GM19467 (cell line): ENCODE measurements around the gene MRPS11.
"Not testable (repeated sequence)": the region's sequence is repeated elsewhere in the genome, so short reads cannot be mapped to it uniquely, and the experiment has no call there.

Experiments used
- ATAC-seq: cut with Tn5 transposase; IDR thresholded peaks from one replicate; pipeline ENCODE4 v1.9.1; 2021; ENCODE audit warnings: mild to moderate bottlenecking, moderate library complexity; ENCODE audit not compliant: unreplicated experiment

Gene MRPS11

DNA sequence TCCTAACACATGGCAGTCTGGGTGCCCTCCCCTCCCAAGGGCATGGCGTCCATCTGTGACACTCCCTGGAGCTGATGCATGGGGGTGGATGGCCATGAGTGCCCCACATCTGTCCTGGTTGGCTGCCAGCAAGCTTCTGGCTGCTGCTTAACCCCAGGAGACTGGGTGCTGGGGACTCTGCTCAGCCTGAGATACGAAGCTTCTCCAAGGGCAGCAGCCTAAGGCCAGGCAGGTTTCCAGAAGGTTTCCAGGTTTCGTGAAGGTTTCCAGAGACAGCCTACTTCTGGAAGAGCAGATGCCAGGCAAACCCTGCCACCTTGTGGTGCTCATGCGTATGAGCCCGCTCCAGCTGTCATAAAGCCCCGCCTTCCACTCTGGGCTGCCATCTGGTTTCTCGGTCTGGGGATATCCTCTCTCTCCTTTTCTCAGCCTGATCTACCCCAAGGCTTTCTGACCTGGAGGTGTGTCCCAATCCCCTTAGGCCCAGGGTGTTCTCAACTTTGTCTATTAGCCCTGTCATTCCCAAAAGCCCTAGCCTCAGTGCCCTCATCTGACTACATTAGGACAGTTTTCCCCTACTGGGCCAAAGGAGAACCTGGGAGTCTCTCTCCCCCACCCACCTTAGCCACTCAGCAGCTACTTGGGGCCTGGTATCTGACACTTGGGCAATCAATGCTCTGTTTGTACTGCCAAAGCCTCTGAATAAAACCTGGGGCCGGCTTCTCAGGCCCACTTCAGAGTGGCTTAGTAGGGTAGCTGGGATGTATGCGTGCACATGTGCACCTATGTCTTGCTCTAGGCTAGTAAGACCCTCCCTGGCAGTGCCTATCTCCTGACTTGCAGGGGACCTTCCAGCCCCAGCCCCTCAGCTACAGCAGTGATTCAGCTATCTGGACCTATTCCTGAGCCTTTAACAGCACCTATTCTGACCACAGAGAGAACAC, 12.4 kb upstream of the MRPS11 start:
- ATAC-seq = peak; percentile 92

DNA sequence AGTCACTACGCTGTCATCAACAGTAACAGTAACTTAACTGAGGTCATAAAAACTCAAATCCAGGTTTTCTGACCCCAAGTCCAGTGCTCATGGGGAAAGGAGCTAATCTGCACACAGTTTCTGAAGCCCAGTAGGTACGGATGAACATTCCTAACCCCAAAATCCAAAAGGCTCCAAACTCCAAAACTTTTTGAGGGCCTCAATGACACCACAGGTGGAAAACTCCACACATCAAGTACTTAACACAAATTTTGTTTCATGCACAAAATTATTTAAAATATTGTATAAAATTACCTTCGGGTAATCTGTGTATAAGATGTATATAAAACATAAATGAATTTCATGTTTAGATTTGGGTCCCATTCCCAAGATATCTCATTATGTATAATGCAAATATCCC, 10.8 kb upstream of the MRPS11 start:
- no peak for ATAC-seq

DNA sequence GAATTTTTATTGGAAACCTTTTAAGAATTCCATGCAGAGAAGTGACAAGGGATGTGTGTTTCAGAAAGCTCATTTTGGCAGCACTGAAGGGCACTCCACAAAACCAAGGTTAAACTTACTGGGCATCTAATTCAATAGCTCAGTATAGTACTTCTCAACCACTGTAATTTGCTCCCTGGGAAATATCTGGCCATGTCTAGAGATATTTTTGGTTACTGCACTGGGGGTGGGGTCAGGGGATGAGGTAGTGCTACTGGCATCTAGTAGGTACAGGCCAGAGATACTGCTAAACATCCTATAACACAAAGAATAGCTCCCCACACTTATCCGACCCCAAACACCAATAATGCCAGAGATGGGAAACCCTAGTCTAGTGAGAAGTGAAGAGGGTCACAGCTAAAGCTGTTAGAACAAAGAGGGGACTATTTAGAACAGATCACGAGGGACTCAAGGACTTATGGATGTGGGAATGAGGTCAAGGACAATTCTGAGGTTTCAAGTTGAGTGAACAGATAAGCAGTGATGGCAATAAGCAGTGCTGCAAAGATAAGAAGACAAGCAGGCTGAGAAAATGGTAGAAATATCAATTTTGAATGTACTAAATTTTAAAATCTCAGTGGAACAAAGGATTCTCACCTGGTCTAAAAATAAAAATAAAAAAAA, 3.5 kb upstream of the MRPS11 start:
- ATAC-seq = no peak

DNA sequence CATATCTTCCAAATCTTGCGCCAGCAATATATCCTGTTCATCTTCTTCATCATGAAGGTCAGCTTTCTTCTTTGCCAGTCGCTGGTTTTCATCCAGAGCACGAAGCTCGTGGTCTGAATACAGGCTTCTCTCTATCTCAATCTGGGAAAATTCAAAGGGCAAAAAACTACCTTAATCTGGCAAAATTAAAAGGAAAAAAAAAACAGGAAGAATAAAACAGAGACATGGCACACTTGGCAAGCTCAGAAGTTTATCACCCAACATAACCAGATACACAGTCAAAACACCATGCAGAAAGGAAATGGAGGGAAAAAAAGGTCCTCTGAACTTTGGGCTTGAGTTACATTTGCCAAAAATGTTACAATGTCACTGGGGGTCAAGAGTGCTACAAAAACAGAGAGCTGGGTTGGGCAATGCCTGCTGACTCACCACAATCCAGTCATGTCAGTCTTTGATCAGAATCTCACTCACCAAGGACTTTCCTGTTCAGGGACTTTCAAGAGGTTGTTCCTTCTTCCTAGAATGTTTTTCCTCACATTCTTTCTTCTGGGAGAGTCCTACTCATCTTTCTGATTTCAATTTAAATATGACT, 1.8 kb upstream of the MRPS11 start:
- no peak for ATAC-seq

DNA sequence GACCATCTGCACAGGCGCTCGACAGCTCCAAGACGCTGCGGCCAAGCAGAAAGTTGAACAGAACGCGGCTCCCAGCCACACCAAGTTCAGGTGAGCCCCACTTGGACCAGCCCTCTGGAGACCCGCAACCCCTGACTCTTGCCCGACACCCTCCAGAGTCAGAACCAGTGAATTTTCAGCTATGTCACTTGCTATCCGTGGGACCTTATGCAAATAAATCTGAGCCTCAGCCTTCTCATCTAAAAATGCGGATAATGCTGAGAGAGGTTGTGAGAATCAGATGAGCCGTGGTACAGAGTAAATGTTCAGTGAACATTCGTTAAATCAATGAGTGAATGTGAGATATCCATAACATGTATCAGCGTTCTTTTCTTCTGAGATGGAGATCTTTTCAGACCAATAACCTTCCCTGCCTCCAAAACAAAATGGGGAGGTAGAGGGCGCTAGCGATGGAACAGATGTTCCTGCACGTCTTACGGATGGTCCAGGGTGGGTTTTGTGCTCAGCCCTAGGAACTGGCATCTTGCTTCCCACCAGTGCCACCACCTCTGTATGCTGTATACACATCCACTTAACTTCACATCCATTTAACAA, 524 bp downstream of the MRPS11 start:
- no peak for ATAC-seq

DNA sequence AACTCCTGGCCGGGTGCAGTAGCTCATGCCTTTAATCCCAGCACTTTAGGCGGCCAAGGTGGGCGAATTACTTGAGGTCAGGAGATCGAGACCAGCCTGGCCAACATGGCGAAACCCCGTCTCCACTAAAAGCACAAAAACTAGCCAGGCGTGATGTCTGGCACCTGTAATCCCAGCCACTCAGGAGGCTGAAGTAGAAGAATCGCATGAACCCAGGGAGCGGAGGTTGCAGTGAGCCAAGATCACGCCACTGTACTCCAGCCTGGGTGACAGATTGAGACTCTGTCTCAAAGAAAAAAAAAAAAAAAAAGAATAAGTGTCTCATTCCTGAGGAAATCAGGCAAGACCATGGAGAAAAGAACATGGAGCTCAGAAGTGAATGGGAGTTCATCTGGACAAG, 1.2 kb downstream of the MRPS11 start:
- not testable (repeated sequence) for ATAC-seq

DNA sequence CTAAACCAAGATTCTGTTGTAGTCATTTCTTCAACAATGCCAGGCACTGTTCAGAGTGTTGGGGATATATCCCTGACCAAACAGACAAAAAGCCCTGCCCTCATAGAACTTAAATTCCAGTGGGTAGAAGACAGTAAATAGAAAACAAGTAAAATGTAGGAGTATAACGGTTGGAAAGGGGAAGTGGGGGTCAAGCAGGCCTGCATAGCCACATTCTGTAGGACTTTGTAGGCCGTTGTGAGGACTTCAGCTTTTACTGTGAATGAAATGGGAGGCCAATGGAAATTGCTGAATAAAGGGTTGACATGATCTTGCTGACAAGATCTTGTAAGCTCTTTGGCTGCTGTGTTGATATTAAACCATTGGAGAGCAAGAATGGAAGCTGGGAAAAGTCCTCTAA, 1.8 kb downstream of the MRPS11 start:
- no peak for ATAC-seq

GRCh38 chr15:88470625-88471372, 3.3 kb downstream of the MRPS11 start:
- no peak for ATAC-seq

- ATAC-seq = no peak
These were observed 4.7 kb downstream of the MRPS11 start for GRCh38 chr15:88472225-88472624.

- not testable (repeated sequence) for ATAC-seq
These were observed 6.3 kb downstream of the MRPS11 start for GRCh38 chr15:88473661-88474293.

- ATAC-seq = no peak
These were observed 9.1 kb downstream of the MRPS11 start for GRCh38 chr15:88476635-88477060.

- ATAC-seq = no peak
These were observed 9.6 kb downstream of the MRPS11 start for GRCh38 chr15:88477126-88477525.

GRCh38 chr15:88477904-88478303, 10.4 kb downstream of the MRPS11 start:
- no peak for ATAC-seq

- no peak for ATAC-seq
These were observed 11.7 kb downstream of the MRPS11 start for GRCh38 chr15:88479169-88479568.

DNA sequence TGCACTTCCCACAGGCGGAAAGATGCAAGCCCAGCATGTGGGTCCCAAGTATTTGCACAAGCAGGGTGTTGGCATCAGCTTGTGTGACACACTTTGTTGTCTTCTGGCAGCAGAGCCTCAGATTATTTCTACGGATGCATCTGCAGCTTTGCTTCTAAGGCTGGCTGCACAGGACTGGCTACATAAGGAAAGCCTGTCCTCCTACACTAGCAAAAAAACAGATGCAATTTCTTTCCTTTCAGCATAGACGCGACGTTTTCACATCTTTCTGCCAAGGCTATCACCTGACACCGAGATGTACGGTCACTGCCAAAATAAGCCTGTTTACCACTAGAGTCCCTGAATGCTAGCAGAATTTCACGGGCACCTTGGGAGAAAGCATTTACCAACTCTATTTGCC, 13.5 kb downstream of the MRPS11 start:
- ATAC-seq = no peak

DNA sequence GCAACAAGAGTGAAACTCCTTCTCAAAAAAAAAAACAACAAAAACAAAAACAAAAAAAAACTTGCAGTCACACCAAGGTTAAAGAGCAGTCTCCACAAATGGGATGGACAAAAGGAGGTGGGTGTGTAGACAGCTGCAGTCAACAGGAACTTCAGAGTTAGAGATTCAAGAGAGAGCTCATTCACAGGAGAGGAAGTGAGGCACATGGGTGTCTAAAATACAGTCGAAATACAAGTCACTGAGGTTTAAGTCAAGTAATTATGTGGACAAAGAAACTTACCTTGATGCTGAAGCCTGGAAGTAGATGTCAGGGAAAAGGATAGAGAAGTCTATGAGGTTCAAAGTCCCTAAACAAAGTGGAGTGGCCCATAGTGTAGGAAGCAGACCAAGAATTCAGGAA, 14.8 kb downstream of the MRPS11 start:
- ATAC-seq = no peak

- ATAC-seq = no peak
These were observed 17.3 kb downstream of the MRPS11 start for GRCh38 chr15:88484682-88485331.

GRCh38 chr15:88487178-88487795, 19.8 kb downstream of the MRPS11 start:
- no peak for ATAC-seq

DNA sequence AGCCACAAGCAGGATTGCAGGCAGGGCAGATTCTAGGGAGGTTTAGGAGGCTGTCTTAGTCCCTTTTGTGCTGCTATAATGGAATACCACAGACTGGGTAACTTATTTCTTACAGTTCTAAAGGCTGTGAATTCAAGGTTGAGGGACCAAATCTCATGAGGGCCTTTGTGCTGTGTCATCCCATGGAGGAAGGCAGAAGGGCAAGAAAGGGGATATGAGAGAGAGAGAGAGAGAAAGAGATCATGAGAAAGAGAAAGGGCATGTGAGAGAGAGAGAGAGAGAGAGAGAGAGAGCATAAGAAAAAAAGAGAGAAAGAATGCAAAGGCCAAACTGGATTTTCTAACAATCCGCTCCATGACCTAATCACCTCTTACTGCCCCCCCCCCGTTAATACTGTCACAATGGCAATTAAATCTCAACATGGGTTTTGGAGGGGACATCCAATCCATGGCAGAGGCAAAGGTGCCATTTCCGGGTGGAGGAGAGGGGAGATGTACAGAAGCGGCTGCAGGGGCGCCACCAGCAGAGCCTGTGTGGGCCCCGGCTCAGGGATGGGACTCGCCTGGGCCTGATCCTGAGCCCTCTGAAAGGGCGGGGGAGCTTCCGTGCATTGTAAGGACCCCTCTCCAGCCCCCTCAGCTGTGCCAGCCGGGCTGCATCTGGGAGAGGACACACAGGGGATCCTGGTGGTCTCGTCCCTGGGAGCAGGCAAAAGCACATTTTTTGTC, 20.5 kb downstream of the MRPS11 start:
- ATAC-seq = no peak
